Endothelial cell of hepatic sinusoid (primary cell): ENCODE data around the gene PRAC1.

Experiments used
- in situ Hi-C: cut with HindIII; loops from 2 replicates; pipeline ENCODE4 v1.10.0; 2017; ENCODE audit warnings: low sequenced_read_pairs

Gene PRAC1

DNA sequence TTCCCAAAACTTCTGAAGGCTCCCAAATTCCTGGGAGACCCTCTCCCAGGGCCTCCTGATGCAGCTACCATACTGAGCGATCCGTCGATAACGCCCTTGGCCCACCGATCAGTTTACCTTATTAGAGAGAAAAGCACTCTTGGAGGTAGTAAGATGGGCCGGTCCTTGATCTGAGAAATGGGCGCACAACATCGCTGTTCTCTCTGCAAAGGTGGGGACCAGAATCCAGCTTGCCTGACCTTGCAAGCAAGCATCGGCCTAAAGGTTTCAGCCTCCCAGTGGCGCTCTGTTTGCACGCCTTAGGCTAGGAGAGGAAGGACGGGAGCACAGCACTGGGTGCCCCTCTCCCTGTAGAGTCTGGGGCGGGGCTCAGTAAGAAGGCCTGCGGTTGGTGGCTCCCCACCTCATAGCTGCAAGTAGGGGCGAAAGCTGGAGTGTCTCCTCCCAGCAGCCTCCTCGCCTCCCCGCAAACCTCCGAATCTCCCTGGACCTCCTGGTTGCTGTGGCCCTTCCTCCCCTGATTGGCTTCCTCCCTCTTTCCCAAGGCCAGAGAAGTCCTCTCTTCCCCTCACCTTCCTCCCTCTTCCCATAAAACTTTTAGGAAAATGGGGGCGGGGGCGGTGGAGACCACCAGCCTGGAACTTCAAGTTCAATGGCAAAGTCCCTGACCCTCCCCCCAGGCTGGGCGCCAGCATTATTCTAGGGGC lies at the start of gene PRAC1:
PRAC1 (minus strand) TSS at position 318 of the 707 bp plus-strand sequence; CDS start at position 192, 126 bp downstream.
- in situ Hi-C loops: no loop called here

DNA sequence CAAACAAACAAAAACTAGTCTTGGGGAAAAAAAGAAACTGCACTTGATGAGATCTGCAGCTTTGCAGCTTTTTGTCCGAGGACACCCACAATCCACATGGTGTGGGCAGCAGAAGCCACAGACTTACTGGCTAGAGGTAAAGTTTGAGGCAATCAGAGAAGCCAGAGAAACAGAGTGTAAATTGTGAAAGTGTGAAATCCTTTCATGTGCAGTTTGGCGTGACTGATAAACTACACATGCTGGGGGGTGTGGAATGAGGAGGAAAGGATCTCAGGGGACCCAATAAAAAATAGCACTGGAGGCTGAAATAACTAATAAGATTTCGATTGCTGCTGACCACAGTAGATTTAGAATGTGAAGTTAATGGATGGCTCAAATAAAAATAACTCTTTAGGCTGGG lies 48.6 kb upstream of the PRAC1 start:
- in situ Hi-C loops: no loop called here

DNA sequence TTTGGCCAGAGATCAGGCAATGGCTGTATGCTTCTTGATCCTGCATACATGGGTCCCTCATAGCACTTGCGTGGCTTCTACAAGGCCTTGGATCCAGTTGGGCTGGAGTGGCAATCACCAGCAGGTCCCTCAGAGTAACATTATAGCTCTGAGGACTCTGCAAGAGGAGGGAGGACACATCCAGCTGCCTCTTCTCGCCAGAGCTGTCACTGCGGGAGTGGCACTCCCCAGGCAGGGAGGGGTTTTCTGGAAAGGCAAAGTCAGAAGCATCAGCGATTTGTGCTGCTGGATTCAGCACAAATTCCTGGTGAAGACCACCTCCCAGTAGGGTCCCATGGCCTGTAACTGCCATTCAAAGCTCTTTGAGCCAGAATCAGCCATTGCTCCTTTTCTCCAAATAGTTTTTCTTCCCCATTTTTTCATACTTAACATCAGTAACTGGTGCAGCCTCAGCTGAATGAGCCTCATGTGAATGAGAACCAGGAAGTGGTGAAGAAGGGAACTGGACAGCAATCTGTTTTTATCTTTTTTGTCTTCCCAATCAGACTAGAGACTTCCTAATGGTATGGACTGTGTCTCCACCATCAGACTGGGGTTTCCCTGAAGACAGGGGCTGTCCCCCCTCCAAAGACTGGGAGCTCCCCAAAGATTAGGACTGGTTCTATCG lies 46.8 kb upstream of the PRAC1 start:
- in situ Hi-C loops: loop anchor here (10.0 kb wide), 1 partner anchor 524 kb away; no protein-coding TSS in a partner anchor

DNA sequence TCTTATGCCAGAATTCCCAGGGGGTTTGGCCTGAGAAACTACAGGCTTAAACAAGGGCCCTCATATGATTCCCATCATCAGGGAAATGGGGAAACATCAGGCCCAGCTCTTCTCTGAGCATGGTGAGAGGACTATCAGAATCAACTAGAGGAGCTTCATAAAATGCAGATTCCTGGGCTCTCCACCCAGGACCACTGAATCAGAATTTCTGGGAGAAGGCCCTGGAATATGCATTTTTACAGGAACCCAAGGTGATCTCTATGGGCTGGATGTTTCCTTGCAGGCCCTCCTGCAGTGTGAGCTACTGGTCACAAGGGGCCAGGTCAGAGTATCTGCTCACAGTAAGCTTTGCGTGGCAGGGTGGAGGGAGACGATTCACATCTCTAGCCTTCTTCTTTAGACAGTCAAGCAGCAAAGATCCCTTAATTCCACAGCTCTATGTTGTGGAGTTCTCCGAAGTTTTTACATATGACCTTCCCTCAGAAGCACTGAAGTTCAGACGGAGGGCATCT lies 45.0 kb upstream of the PRAC1 start:
- in situ Hi-C loops: loop anchor here (10.0 kb wide), 1 partner anchor 523 kb away; no protein-coding TSS in a partner anchor

DNA sequence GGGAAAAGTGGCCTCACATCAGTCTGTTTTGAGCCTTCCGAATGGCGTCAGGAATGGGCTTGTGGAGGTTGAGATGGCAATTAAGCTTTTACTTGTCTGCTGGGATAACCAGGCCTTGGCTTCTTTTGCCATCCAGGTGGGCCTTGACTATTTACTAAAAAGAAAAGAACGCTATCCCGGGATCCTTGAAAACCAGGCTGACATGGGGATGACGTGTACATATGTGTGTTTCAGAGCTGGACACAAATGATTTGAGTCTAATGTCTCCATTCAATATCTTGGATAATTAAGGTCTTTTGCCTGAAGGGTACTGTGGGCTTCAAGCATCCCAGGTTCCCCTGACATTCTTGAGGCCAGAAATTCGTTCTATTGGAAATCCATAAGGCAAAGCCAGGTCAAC lies 38.8 kb upstream of the PRAC1 start:
- in situ Hi-C loops: loop anchor here (10.0 kb wide), 1 partner anchor 516 kb away; no protein-coding TSS in a partner anchor

DNA sequence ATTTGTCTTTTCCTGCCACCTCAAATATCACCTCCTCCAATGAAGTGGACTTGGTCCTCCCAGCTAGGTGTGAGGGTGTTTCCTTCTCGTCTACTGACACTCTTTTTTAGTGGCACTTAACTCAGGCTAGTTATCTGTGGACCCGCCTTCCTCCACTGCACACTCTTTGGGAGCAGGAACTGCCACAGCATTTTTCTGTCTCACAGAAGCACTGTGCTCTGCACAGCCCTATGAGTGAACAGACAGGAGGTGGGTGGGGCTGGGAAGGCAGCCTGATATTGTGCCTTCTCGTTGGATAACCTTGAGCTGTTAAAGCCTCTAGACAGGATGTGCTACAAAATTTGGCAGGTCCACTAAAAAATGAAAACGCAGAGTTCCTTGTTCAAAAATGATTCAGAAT lies 38.1 kb upstream of the PRAC1 start:
- in situ Hi-C loops: loop anchor here (10.0 kb wide), 1 partner anchor 516 kb away; no protein-coding TSS in a partner anchor

DNA sequence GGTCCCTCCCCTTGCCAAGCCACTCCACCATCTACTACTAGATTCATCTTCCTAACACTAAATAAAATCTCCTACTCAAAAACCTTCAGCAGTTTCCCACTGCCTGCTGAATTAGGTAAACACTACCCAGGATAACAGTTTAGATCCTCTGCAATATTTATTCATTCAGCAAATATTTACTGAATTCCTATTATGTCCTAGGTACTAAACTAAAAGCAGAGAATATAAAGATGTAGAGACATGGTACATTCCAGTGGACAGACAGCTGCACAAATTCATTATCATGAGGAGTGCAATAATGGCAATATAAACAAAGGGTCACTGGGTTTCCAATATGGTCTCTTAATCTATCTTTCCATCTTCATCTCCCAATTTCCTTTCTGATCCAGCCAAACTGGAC lies 37.0 kb upstream of the PRAC1 start:
- in situ Hi-C loops: no loop called here

DNA sequence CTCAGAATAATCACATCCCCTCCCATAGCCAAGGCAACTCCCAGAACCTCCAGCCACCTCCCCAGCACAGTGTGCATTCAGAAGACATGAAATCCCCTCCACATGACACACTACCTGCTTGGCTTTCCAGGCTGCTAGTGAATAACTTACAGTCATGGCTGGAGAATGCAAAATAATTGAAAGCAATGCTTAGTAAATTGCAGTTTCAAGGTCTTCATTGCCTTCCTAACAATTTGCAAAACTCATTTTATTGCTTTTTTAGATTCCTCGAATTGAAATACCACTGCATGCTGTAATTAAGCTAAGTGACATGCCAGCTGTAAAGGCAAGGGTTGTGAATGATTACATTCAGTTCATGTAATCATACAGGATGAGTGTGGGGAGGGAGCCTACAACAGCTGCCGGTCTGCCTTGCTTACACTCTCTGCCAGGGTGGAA lies 35.2 kb upstream of the PRAC1 start:
- in situ Hi-C loops: no loop called here

DNA sequence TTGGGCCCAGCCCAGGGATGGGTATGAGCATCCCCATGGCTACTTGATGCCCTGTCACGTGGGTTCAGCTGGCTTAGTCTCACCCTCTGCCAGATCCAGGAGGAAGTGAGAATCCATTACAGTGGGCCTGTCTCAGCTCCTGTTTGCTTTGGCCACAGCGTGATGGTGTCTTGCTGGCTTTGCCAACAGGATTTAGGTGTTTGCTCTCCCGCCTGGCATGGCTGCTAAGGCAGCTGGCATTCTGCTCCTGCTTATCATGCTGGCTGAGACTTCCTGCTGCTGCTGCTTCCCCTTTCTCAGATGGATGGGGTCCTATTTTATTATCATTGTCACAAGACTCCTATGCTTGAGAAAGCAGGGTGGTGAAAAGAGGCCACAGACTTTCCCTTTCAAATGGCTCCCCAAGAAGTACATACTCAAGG lies 34.5 kb upstream of the PRAC1 start:
- in situ Hi-C loops: no loop called here

DNA sequence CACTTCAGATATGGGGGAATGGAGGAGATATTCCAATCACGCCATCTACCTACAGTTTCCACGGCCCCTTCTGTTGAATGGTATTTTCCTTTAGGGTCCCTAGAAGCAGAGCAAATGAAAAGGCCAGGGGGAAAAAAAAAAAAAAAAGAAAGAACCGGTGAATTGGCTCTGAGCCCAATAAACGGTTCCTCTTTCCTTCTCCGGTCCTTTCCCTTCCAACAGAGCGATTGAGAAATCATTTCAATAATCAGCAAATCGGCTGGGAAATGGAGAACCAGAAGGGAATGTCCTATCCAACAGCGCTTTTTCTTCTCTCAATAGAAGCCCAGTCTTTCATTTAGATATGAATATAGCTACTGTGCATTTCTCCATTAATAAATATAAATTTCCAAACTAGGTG lies 33.0 kb upstream of the PRAC1 start:
- in situ Hi-C loops: no loop called here

DNA sequence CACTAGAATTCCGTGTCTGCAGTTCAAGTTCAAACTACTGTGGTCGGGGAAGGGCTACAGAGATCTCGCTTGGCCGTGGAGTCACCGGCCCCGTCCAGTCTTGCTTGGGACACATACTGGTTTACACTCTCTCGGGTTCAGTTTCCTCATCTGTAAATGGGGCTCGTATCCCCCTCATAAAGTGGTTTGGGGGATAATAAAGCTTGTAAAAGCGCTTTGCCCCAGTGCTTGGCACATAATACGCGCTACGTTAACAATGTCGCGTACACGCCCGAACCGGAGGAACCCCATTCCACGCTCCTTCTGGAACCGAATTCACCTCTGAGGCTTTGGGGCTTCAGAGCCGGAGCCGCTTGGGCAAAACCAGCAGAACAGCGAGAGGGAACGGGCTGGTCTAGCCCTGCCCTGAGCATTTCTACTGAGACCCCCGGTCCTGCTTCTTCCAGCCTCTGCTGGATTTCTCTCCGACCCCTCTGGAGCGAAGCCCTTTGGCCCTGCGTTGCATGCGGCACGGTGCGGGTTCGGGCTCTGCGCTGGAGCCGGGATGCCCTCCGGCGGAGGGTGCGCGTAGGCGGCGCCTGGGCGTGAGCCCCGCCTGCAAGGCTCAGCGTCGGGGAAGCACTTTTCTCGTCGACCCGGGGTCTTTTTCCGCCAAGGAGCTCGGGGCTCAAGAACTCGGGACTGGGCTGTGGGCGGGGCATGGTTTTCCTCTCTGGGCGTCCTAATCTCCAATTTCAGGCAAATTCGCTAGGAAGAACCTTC lies 32.4 kb upstream of the PRAC1 start:
- in situ Hi-C loops: loop anchor here (5.0 kb wide), 2 partner anchors 77 to 98 kb away; no protein-coding TSS in a partner anchor

DNA sequence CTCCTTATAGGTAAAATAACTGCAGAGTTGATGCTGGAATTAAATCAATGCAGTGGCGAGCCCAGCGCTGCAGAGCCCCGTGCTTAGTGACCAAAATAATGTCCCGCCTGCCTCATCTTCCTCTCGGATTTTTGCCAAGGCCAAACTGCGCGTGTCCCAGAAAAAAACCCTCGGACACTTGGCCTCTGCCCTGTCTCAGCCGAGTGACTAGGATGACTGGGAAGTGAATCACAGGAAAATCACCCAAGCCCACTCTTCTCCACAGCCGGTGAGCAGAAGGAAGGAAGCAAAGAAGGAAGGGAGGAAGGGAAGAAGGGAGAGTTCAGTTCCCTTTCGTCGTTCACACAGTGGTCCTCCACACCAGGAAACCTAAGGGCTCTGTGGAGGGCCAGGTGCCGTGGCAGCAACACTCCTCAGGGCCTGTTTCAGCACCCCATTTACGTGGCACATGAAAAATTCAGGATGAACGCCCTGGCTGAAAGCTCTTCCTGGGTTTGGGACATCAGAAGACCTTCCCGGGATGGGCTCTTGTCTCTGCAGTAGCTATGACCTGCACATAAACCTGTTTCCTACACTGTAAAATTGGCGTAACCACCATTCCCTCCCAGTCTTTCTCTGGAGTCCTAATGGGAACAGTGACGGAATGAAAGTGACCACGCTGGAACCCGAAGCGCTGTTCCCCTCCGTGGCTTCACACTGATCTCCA lies 31.6 kb upstream of the PRAC1 start:
- in situ Hi-C loops: loop anchor here (5.0 kb wide), 2 partner anchors 77 to 98 kb away; no protein-coding TSS in a partner anchor

DNA sequence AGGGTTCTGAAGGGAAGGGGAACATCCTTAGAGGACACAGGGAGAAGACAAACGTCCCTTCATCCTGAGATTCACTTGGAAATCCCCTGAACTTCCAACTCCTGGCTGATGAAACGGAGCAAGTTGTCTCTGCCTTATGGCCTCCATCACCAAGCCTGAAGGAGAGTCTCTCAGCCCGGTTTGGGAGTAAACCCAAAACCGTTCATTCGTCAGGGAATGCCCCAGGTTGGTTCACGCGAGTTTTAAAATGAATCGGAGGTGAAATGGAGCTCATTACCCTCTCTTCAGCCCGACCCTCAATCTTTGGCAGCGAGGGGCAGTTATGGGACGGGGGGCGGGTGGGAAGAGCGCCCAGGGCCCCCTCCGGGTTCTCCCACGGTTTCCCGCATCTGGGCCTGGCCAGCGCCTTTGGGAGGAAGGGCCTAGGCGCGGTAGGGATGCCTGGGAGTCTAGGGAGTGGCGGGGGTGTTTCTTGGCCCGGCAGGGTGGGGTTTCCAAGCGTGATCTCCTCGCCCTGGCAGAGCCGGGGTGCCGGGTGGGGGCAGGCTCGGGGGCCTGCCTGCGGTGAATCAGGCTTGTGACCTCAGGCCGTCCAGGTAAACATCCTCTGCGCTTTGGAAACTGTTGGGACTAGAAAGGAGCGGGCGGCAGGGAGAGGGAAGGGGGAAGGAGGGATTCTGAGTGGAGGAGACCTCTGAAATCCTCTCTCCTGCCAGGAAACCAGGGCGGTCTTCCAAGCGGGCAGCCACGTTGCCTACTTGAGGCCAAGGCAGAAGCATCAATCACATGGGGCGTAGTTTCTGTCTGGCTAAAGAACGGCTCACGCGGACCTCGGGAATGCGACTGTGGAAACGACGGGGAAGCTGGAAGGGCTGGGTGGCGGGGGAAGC lies 30.3 kb upstream of the PRAC1 start:
- in situ Hi-C loops: loop anchor here (5.0 kb wide), 2 partner anchors 75 to 100 kb away; no protein-coding TSS in a partner anchor

DNA sequence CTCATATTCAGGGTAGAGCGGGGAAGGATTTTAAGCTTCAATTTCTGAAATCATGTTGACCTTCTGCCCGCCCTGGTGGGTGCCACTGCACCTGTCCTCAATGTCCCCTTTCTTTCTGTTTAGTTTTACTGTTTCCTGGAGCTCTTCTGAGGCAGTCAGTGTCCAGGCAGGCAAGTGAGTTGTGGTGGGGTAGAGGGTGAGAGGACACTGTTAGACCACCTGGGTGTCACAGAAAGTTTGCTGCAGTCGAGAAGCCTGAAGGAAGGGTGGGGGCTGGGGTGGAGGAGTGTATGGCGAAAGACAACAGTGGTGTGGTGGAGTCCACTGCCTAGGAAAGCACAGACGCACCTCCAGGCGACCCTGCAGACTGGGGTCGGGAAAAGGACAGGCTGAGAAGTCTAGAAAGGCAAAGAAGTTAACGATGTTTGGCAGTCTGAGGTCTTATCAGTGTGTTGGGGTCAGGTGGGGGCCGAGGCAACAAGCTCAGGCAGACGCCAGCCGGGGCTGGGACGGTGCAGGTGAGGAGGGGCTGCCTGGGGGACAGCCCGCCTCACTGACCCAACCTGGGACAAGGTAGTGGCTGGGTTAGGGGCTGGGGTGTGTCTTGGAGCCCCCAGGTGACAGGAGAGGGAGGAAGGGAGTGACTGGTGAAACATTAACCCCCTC lies 29.5 kb upstream of the PRAC1 start:
- in situ Hi-C loops: loop anchor here (5.0 kb wide), 2 partner anchors 75 to 100 kb away; no protein-coding TSS in a partner anchor

DNA sequence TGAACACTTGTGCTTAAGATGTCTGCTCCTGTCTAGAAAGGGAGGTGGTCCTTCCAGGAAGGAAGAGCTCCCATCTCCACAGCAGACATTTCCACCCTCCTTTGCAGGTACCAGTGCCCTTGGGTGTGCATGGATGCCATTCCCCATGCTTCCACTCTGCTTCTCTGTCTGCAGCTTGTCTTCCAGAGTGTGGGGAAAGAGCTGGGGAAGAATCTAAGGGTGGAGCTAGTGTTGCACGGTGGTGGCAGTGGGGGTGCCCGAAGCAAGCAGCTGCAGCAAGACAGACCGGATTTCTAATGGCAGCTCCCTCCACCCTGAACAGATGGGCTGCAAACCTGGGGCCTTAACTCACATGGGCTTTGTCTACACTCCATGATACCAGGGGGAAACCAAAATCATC lies 28.9 kb upstream of the PRAC1 start:
- in situ Hi-C loops: loop anchor here (5.0 kb wide), 2 partner anchors 74 to 101 kb away; no protein-coding TSS in a partner anchor

DNA sequence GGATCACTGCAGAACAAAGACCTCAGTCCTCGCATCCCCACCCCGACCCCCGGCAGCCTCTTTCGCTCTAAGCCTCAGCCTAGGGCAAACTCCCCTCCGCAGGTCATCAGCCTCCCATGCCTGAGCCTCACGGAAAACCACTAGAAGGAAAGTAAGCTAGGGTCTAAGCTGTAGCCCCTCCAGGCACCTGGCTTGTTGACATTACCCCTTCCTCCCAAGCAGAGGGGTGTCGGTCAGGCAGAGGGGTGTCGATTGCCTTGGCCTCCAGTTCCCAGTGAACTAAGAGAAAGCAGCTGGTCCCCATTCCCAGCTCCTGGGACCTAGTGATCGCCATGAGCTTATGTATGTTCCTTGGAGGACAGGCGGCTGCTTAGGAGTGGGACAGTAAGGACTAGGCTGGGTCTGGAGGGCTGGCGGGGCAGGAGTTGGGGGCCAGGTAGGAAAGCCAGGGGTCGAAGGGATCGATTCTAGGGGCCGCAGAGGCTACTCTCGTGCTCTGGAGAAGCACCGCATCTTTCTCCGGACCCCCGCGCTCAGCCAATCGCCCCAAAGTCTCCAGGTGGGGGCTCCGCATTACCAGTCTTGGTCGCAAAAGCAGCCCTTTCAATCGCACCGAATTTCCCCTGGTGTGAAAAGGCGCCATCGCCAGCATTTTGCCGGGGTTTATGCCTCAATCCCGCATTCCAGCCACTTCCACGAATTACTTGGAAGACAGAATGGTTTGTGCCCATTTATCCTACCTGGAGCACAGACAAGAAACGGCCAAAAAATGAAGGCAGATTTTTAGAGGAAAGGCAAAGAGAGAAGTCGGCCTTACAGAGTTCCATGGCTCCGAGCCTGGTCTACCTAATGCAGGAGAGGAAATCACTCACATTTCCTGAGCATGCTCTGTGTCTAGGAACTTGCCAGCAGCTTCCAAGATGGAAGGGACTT lies 27.6 kb upstream of the PRAC1 start:
- in situ Hi-C loops: loop anchor here (5.0 kb wide), 2 partner anchors 73 to 102 kb away; no protein-coding TSS in a partner anchor

DNA sequence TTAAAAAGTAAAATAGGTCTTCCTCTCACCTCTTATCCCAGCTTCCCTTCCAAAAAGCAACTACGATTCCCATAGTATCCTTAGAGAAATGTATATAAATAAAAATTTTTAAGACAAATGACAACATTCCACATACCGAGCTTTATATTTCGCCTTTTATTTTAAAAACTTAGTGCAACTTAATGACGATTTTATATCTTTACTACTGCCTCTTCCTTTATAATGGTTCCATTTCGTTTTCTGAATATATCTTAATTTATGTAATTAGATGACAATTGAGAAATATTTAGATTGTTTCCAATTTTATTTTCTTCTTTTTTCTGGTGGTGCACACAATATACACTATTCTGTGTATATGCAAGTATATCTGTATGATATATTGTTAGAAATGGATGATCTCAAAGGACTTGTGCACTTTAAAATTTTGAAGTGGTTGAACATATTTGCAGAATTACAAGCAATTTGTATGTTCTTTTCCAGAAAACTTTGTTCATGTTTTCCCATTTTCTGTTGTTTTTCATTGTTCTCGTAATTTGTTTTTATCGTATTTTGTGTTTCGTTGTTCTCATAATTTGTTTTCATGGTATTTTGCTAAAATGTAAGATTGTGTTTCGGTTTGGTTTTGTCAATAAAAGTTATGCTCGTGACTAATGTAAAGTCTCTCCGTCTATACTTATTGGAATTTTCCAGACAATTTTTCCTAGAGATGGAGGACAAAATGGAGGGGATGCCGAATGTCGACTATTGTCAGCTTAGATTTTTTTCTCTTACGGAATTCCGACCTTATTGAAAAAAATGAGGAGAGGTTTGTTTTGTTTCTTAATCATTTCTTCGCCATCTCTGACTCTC lies 26.6 kb upstream of the PRAC1 start:
- in situ Hi-C loops: no loop called here
